ENCODE measurements around the gene PTPRQ.
A peak's percentile ranks its signal among the peaks of the same experiment; 100 is the strongest.
"Not testable (repeated sequence)": the region's sequence is repeated elsewhere in the genome, so short reads cannot be mapped to it uniquely, and the experiment has no call there.

PTPRQ gene

GRCh38 chr12:80432061-80432460, 12.0 kb upstream of the PTPRQ start:
- no peak for DNase-seq (ENCODE audit: low read depth)
- H3K4me3 ChIP-seq (ENCODE audit: control insufficient read depth, low read depth, low read length): no peak overlapping the region
- TF ChIP-seq, protein P1, sequence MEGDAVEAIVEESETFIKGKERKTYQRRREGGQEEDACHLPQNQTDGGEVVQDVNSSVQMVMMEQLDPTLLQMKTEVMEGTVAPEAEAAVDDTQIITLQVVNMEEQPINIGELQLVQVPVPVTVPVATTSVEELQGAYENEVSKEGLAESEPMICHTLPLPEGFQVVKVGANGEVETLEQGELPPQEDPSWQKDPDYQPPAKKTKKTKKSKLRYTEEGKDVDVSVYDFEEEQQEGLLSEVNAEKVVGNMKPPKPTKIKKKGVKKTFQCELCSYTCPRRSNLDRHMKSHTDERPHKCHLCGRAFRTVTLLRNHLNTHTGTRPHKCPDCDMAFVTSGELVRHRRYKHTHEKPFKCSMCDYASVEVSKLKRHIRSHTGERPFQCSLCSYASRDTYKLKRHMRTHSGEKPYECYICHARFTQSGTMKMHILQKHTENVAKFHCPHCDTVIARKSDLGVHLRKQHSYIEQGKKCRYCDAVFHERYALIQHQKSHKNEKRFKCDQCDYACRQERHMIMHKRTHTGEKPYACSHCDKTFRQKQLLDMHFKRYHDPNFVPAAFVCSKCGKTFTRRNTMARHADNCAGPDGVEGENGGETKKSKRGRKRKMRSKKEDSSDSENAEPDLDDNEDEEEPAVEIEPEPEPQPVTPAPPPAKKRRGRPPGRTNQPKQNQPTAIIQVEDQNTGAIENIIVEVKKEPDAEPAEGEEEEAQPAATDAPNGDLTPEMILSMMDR (IDR thresholded peaks at IDR 0.05; ENCODE audit: control insufficient read depth, insufficient read depth, low read depth, low read length, missing control alignments): no peak

GRCh38 chr12:80441921-80442320, 2.1 kb upstream of the PTPRQ start:
- peak; percentile 48 for DNase-seq (ENCODE audit: low read depth)
- TF ChIP-seq, protein P1 (IDR thresholded peaks at IDR 0.05; ENCODE audit: control insufficient read depth, insufficient read depth, low read depth, low read length, missing control alignments): no peak
- no peak overlapping the region for H3K4me3 ChIP-seq (ENCODE audit: control insufficient read depth, low read depth, low read length)

GRCh38 chr12:80442426-80443222, 1.4 kb upstream of the PTPRQ start:
- H3K4me3 ChIP-seq (ENCODE audit: control insufficient read depth, low read depth, low read length): no peak overlapping the region
- DNase-seq (ENCODE audit: low read depth): no peak
- TF ChIP-seq, protein P1 (IDR thresholded peaks at IDR 0.05; ENCODE audit: control insufficient read depth, insufficient read depth, low read depth, low read length, missing control alignments): no peak

- TF ChIP-seq, protein P1 (IDR thresholded peaks at IDR 0.05; ENCODE audit: control insufficient read depth, insufficient read depth, low read depth, low read length, missing control alignments): no peak
- peak; percentile 37 for DNase-seq (ENCODE audit: low read depth)
- H3K4me3 ChIP-seq (ENCODE audit: control insufficient read depth, low read depth, low read length): no peak overlapping the region
These were observed 1.2 kb downstream of the PTPRQ start for GRCh38 chr12:80445083-80445793.

DNA sequence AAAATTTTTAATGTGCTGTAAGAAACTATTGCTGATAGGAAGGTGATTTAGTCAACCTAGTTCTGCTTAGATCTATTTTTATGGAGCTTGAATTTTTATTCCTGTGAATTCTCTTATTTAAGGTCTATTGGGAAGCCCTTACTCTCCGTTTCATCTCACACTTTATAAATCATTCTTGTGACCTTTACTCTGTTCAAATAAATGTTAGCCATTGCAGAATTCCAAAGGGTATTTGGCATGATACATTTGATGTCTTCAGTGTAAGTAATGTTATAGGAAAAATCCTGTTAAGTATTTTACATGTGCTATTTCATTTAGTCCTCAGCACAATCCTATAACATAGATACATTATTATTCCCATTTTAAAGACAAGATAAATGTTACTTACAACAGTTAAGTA, 12.5 kb downstream of the PTPRQ start:
- TF ChIP-seq, protein P1 (IDR thresholded peaks at IDR 0.05; ENCODE audit: control insufficient read depth, insufficient read depth, low read depth, low read length, missing control alignments): no peak
- H3K4me3 ChIP-seq (ENCODE audit: control insufficient read depth, low read depth, low read length): no peak overlapping the region
- DNase-seq (ENCODE audit: low read depth): no peak

- H3K4me3 ChIP-seq (ENCODE audit: control insufficient read depth, low read depth, low read length): no peak overlapping the region
- DNase-seq (ENCODE audit: low read depth): no peak
- TF ChIP-seq, protein P1 (IDR thresholded peaks at IDR 0.05; ENCODE audit: control insufficient read depth, insufficient read depth, low read depth, low read length, missing control alignments): no peak
These were observed 16.9 kb downstream of the PTPRQ start for GRCh38 chr12:80460972-80461371.

GRCh38 chr12:80461851-80462250, 17.8 kb downstream of the PTPRQ start:
- H3K4me3 ChIP-seq (ENCODE audit: control insufficient read depth, low read depth, low read length); DNase-seq (ENCODE audit: low read depth): not testable (repeated sequence)
